ENCODE results near the gene APOC3.
A peak's percentile ranks its signal among the peaks of the same experiment; 100 is the strongest.

Gene APOC3

GRCh38 chr11:116865696-116866095 lies 36.0 kb downstream of the APOC3 start:
- 100% methylated on average over 1 of the region's 1 CpG for WGBS, 2 experiments (ENCODE audit: insufficient coverage in 2 of 2)
- Histone ChIP-seq H3K36me3 (ENCODE audit: control insufficient read depth, insufficient read depth, low read length) (peaks cover 82% of the 10 kb centered on the region), H3K4me3 (ENCODE audit: extremely low read depth, insufficient read depth, low read length, poor library complexity, severe bottlenecking) (no peak overlapping the region), H3K9me3 (ENCODE audit: control insufficient read depth, low read length) (no peaks in the 10 kb centered on the region), H3K4me1 (ENCODE audit: control insufficient read depth, insufficient read depth, low read length, poor library complexity, severe bottlenecking) (peaks cover 16% of the 10 kb centered on the region), H3K27ac (ENCODE audit: low read depth, low read length, severe bottlenecking) (no peak overlapping the region)

GRCh38 chr11:116866804-116867455 lies 37.2 kb downstream of the APOC3 start:
- Histone ChIP-seq H3K36me3 (ENCODE audit: control insufficient read depth, insufficient read depth, low read length) (peaks cover 78% of the 10 kb centered on the region), H3K9me3 (ENCODE audit: control insufficient read depth, low read length) (no peaks in the 10 kb centered on the region), H3K27ac (ENCODE audit: low read depth, low read length, severe bottlenecking) (no peak overlapping the region), H3K4me1 (ENCODE audit: control insufficient read depth, insufficient read depth, low read length, poor library complexity, severe bottlenecking) (peaks cover 8% of the 10 kb centered on the region), H3K4me3 (ENCODE audit: extremely low read depth, insufficient read depth, low read length, poor library complexity, severe bottlenecking) (no peak overlapping the region)
- 99% methylated on average over 5 of the region's 6 CpGs; no CpG with 5 or more reads in 1 of the 2 experiments for WGBS, 2 experiments (ENCODE audit: insufficient coverage in 2 of 2)

GRCh38 chr11:116867619-116868018 lies 37.9 kb downstream of the APOC3 start:
- peaks cover under 1% of the 10 kb centered on the region for H3K4me1 ChIP-seq (ENCODE audit: control insufficient read depth, insufficient read depth, low read length, poor library complexity, severe bottlenecking)
- H3K4me3 ChIP-seq (ENCODE audit: extremely low read depth, insufficient read depth, low read length, poor library complexity, severe bottlenecking), result no peak overlapping the region
- 94 to 97% methylated on average over 11 of the region's 11 CpGs for WGBS, 2 experiments (ENCODE audit: insufficient coverage in 2 of 2)
- H3K36me3 ChIP-seq (ENCODE audit: control insufficient read depth, insufficient read depth, low read length), result peaks cover 76% of the 10 kb centered on the region
- no peak overlapping the region for H3K27ac ChIP-seq (ENCODE audit: low read depth, low read length, severe bottlenecking)
- H3K9me3 ChIP-seq (ENCODE audit: control insufficient read depth, low read length), result no peaks in the 10 kb centered on the region

GRCh38 chr11:116868066-116868465 lies 38.4 kb downstream of the APOC3 start:
- peaks cover 76% of the 10 kb centered on the region for H3K36me3 ChIP-seq (ENCODE audit: control insufficient read depth, insufficient read depth, low read length)
- no peaks in the 10 kb centered on the region for H3K9me3 ChIP-seq (ENCODE audit: control insufficient read depth, low read length)
- 89 to 100% methylated on average over 2 of the region's 3 CpGs for WGBS, 2 experiments (ENCODE audit: insufficient coverage in 2 of 2)
- H3K4me1 ChIP-seq (ENCODE audit: control insufficient read depth, insufficient read depth, low read length, poor library complexity, severe bottlenecking), result no peaks in the 10 kb centered on the region
- no peak overlapping the region for H3K27ac ChIP-seq (ENCODE audit: low read depth, low read length, severe bottlenecking)
- no peak overlapping the region for H3K4me3 ChIP-seq (ENCODE audit: extremely low read depth, insufficient read depth, low read length, poor library complexity, severe bottlenecking)

GRCh38 chr11:116869610-116870009 lies 39.9 kb downstream of the APOC3 start:
- WGBS, 2 experiments (ENCODE audit: insufficient coverage in 2 of 2), result 92 to 100% methylated on average over 3 of the region's 4 CpGs
- Histone ChIP-seq H3K27ac (ENCODE audit: low read depth, low read length, severe bottlenecking) (no peak overlapping the region), H3K9me3 (ENCODE audit: control insufficient read depth, low read length) (no peaks in the 10 kb centered on the region), H3K4me1 (ENCODE audit: control insufficient read depth, insufficient read depth, low read length, poor library complexity, severe bottlenecking) (peaks cover 3% of the 10 kb centered on the region), H3K36me3 (ENCODE audit: control insufficient read depth, insufficient read depth, low read length) (peaks cover 71% of the 10 kb centered on the region), H3K4me3 (ENCODE audit: extremely low read depth, insufficient read depth, low read length, poor library complexity, severe bottlenecking) (no peak overlapping the region)

GRCh38 chr11:116870054-116870453 lies 40.3 kb downstream of the APOC3 start:
- 89 to 93% methylated on average over 1 of the region's 3 CpGs for WGBS, 2 experiments (ENCODE audit: insufficient coverage in 2 of 2)
- peaks cover 7% of the 10 kb centered on the region for H3K4me1 ChIP-seq (ENCODE audit: control insufficient read depth, insufficient read depth, low read length, poor library complexity, severe bottlenecking)
- H3K36me3 ChIP-seq (ENCODE audit: control insufficient read depth, insufficient read depth, low read length), result peaks cover 72% of the 10 kb centered on the region
- no peak overlapping the region for H3K27ac ChIP-seq (ENCODE audit: low read depth, low read length, severe bottlenecking)
- H3K4me3 ChIP-seq (ENCODE audit: extremely low read depth, insufficient read depth, low read length, poor library complexity, severe bottlenecking), result no peak overlapping the region
- no peaks in the 10 kb centered on the region for H3K9me3 ChIP-seq (ENCODE audit: control insufficient read depth, low read length)

- Histone ChIP-seq H3K4me1 (ENCODE audit: control insufficient read depth, insufficient read depth, low read length, poor library complexity, severe bottlenecking) (peaks cover 11% of the 10 kb centered on the region), H3K27ac (ENCODE audit: low read depth, low read length, severe bottlenecking) (no peak overlapping the region), H3K9me3 (ENCODE audit: control insufficient read depth, low read length) (no peaks in the 10 kb centered on the region), H3K36me3 (ENCODE audit: control insufficient read depth, insufficient read depth, low read length) (peaks cover 79% of the 10 kb centered on the region), H3K4me3 (ENCODE audit: extremely low read depth, insufficient read depth, low read length, poor library complexity, severe bottlenecking) (no peak overlapping the region)
- 93 to 100% methylated on average over 1 to 2 of the region's 3 CpGs for WGBS, 2 experiments (ENCODE audit: insufficient coverage in 2 of 2)
Measured at GRCh38 chr11:116871248-116871647, 41.5 kb downstream of the APOC3 start.

- Histone ChIP-seq H3K9me3 (ENCODE audit: control insufficient read depth, low read length) (no peaks in the 10 kb centered on the region), H3K27ac (ENCODE audit: low read depth, low read length, severe bottlenecking) (no peak overlapping the region), H3K4me3 (ENCODE audit: extremely low read depth, insufficient read depth, low read length, poor library complexity, severe bottlenecking) (no peak overlapping the region), H3K36me3 (ENCODE audit: control insufficient read depth, insufficient read depth, low read length) (peaks cover 63% of the 10 kb centered on the region), H3K4me1 (ENCODE audit: control insufficient read depth, insufficient read depth, low read length, poor library complexity, severe bottlenecking) (peaks cover 11% of the 10 kb centered on the region)
- 95 to 99% methylated on average over 10 to 11 of the region's 11 CpGs for WGBS, 2 experiments (ENCODE audit: insufficient coverage in 2 of 2)
Measured at GRCh38 chr11:116873381-116873780, 43.7 kb downstream of the APOC3 start.

GRCh38 chr11:116874251-116874650 lies 44.5 kb downstream of the APOC3 start:
- H3K9me3 ChIP-seq (ENCODE audit: control insufficient read depth, low read length), result no peaks in the 10 kb centered on the region
- peak overlapping the region; percentile 47 for H3K27ac ChIP-seq (ENCODE audit: low read depth, low read length, severe bottlenecking)
- peaks cover 54% of the 10 kb centered on the region for H3K36me3 ChIP-seq (ENCODE audit: control insufficient read depth, insufficient read depth, low read length)
- peaks cover 11% of the 10 kb centered on the region for H3K4me1 ChIP-seq (ENCODE audit: control insufficient read depth, insufficient read depth, low read length, poor library complexity, severe bottlenecking)
- H3K4me3 ChIP-seq (ENCODE audit: extremely low read depth, insufficient read depth, low read length, poor library complexity, severe bottlenecking), result no peak overlapping the region
- WGBS, 2 experiments (ENCODE audit: insufficient coverage in 2 of 2), result 94 to 100% methylated on average over 1 to 2 of the region's 2 CpGs

GRCh38 chr11:116875194-116875593 lies 45.5 kb downstream of the APOC3 start:
- Histone ChIP-seq H3K27ac (ENCODE audit: low read depth, low read length, severe bottlenecking) (no peak overlapping the region), H3K4me3 (ENCODE audit: extremely low read depth, insufficient read depth, low read length, poor library complexity, severe bottlenecking) (no peak overlapping the region), H3K9me3 (ENCODE audit: control insufficient read depth, low read length) (no peaks in the 10 kb centered on the region), H3K4me1 (ENCODE audit: control insufficient read depth, insufficient read depth, low read length, poor library complexity, severe bottlenecking) (peaks cover 11% of the 10 kb centered on the region), H3K36me3 (ENCODE audit: control insufficient read depth, insufficient read depth, low read length) (peaks cover 45% of the 10 kb centered on the region)
- WGBS, 2 experiments (ENCODE audit: insufficient coverage in 2 of 2), result 93 to 94% methylated on average over 2 to 4 of the region's 7 CpGs

GRCh38 chr11:116876656-116877055 lies 46.9 kb downstream of the APOC3 start:
- H3K4me1 ChIP-seq (ENCODE audit: control insufficient read depth, insufficient read depth, low read length, poor library complexity, severe bottlenecking), result peaks cover 11% of the 10 kb centered on the region
- no peak overlapping the region for H3K27ac ChIP-seq (ENCODE audit: low read depth, low read length, severe bottlenecking)
- H3K9me3 ChIP-seq (ENCODE audit: control insufficient read depth, low read length), result no peaks in the 10 kb centered on the region
- peaks cover 33% of the 10 kb centered on the region for H3K36me3 ChIP-seq (ENCODE audit: control insufficient read depth, insufficient read depth, low read length)
- WGBS, 2 experiments (ENCODE audit: insufficient coverage in 2 of 2), result 92% methylated on average over 8 of the region's 8 CpGs
- no peak overlapping the region for H3K4me3 ChIP-seq (ENCODE audit: extremely low read depth, insufficient read depth, low read length, poor library complexity, severe bottlenecking)

All from mesodermal cell (in vitro differentiated cells).